ENCODE measurements around the gene BOD1L1.

Gene BOD1L1

GRCh38 chr4:13535708-13536361 lies 91.7 kb downstream of the BOD1L1 start:
- TF ChIP-seq REST (IDR thresholded peaks at IDR 0.05; ENCODE audit: insufficient read depth in 1 of 2, low read depth in 2 of 2, low read length in 2 of 2) = no peak
- TF ChIP-seq POLR2AphosphoS5 (IDR thresholded peaks at IDR 0.05; ENCODE audit: low read depth, low read length) = no peak
- TF ChIP-seq TAF1 (IDR thresholded peaks at IDR 0.05; ENCODE audit: borderline replicate concordance, insufficient read depth, low read length) = no peak
- TF ChIP-seq FOXP2 (optimal IDR thresholded peaks at IDR 0.05; ENCODE audit: borderline replicate concordance, extremely low read depth, extremely low read length, insufficient read depth) = no peak

GRCh38 chr4:13535118-13535517 lies 92.4 kb downstream of the BOD1L1 start:
- no peak for TF ChIP-seq TAF1 (IDR thresholded peaks at IDR 0.05; ENCODE audit: borderline replicate concordance, insufficient read depth, low read length)
- no peak for TF ChIP-seq FOXP2 (optimal IDR thresholded peaks at IDR 0.05; ENCODE audit: borderline replicate concordance, extremely low read depth, extremely low read length, insufficient read depth)

GRCh38 chr4:13534344-13535063 lies 93.0 kb downstream of the BOD1L1 start:
- no peak for TF ChIP-seq POLR2AphosphoS5 (IDR thresholded peaks at IDR 0.05; ENCODE audit: low read depth, low read length)
- no peak for TF ChIP-seq REST (IDR thresholded peaks at IDR 0.05; ENCODE audit: insufficient read depth in 1 of 2, low read depth in 2 of 2, low read length in 2 of 2)
- TF ChIP-seq SIN3A (IDR thresholded peaks at IDR 0.05; ENCODE audit: borderline replicate concordance, insufficient read depth, low read length) = no peak
- no peak for TF ChIP-seq FOXP2 (optimal IDR thresholded peaks at IDR 0.05; ENCODE audit: borderline replicate concordance, extremely low read depth, extremely low read length, insufficient read depth)
- TF ChIP-seq TAF1 (IDR thresholded peaks at IDR 0.05; ENCODE audit: borderline replicate concordance, insufficient read depth, low read length) = no peak

- TF ChIP-seq REST (IDR thresholded peaks at IDR 0.05; ENCODE audit: insufficient read depth in 1 of 2, low read depth in 2 of 2, low read length in 2 of 2) (no peak), POLR2AphosphoS5 (IDR thresholded peaks at IDR 0.05; ENCODE audit: low read depth, low read length) (no peak), TAF1 (IDR thresholded peaks at IDR 0.05; ENCODE audit: borderline replicate concordance, insufficient read depth, low read length) (no peak), SIN3A (IDR thresholded peaks at IDR 0.05; ENCODE audit: borderline replicate concordance, insufficient read depth, low read length) (no peak), FOXP2 (optimal IDR thresholded peaks at IDR 0.05; ENCODE audit: borderline replicate concordance, extremely low read depth, extremely low read length, insufficient read depth) (no peak)
Observed at GRCh38 chr4:13533670-13534343, 93.7 kb downstream of the BOD1L1 start.

GRCh38 chr4:13531625-13531998 lies 95.9 kb downstream of the BOD1L1 start:
- no peak for TF ChIP-seq SIN3A (IDR thresholded peaks at IDR 0.05; ENCODE audit: borderline replicate concordance, insufficient read depth, low read length)
- no peak for TF ChIP-seq POLR2AphosphoS5 (IDR thresholded peaks at IDR 0.05; ENCODE audit: low read depth, low read length)
- no peak for TF ChIP-seq REST (IDR thresholded peaks at IDR 0.05; ENCODE audit: insufficient read depth in 1 of 2, low read depth in 2 of 2, low read length in 2 of 2)
- no peak for TF ChIP-seq TAF1 (IDR thresholded peaks at IDR 0.05; ENCODE audit: borderline replicate concordance, insufficient read depth, low read length)
- TF ChIP-seq FOXP2 (optimal IDR thresholded peaks at IDR 0.05; ENCODE audit: borderline replicate concordance, extremely low read depth, extremely low read length, insufficient read depth) = no peak
